Inferior parietal cortex (tissue), 1 donor: Measurements from ENCODE around the gene SLC38A8.

Source experiments
- DNase-seq: peaks from one replicate; pipeline ENCODE4 v3.0.0-alpha.2; 2016; ENCODE audit errors: extremely low spot score

The SLC38A8 gene

GRCh38 chr16:83969771-83970429 lies 72.7 kb downstream of the SLC38A8 start:
- no peak for DNase-seq

DNA sequence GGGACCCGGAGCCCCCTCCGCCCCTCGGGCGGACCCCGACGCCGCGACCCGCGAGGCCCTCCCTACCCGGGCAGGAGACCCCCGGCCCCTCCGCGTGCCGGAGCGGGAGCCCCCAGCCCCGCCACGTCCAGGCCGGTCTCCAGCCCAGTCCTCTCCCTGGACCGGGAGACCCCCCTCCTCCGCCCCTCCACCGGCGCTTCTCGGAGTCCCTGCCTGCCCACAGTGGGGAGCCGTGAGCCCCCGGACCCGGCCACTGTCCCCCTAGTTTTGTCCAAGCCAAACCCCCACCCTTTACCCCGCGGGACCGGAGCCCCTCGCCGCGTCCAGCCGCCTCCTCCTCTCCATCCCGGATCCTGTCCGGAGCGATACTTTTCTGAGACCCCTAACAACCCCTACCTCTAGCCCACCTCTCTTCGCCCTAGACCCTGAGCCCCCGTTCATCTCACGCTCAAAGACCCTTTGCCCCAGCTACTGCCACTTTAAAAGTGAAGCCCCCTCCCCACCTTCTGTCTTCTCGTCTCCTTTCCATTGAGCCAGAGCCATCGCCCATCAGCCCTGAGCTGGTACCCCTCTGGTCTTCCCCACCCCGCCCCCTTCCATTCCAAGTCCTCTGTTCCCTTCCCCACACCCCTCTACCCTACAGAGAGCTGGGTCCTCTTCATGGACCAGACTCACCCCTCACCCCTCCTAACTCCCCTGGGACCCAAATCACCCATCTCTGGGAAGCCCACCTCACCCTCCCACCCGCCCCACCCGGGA lies 73.5 kb downstream of the SLC38A8 start:
- DNase-seq, result no peak

DNA sequence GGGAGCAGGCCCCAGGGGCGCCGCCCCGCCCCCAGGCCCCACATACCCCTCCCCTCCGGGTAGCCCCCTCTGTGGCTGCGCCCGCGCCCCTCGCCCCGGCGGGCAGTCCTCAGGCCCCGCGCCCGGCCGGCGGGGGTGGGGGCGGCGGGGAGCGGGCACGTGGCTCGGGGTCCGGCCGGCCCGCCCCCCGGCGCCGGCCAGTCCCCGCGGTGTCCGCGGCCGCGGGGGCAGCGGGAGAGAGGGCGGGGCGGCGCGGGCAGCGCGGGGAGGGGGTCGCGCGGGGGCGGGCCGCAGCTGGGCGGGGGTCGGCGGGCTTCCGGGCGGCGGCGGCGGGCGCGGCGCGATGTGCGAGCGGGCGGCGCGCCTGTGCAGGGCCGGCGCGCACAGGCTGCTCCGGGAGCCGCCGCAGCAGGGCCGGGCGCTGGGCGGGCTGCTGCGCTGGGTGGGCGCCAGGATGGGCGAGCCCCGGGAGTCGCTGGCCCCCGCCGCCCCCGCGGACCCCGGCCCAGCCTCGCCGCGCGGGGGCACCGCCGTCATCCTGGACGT lies 74.2 kb downstream of the SLC38A8 start:
- DNase-seq, result no peak

DNA sequence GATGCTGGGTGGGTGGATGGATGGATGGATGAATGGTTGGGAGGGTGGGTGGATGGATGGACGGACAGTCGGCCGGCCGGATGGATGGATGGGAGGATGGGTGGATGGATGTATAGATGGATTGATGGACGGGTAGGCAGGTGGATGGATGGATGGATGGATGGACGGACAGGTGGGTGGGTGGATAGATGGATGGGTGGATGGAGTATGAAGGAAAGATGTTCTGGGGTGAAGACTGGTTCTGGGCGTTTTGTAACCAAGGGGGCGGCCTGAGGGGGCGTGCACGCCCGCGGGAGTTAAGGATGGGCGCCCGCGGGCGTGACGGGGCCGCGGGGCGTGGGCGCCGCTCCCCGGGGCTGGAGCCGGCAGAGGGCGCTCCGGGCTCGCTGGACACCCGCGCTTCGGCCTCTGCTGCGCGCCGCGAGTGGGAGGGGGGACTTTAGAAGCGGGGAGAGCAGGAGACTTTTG lies 74.7 kb downstream of the SLC38A8 start, which contains the start of gene NECAB2:
TSS of gene NECAB2 (plus strand) at position 407 of the 468 bp plus-strand sequence. CDS start 405 bp downstream, outside the sequence.
- DNase-seq, result no peak

DNA sequence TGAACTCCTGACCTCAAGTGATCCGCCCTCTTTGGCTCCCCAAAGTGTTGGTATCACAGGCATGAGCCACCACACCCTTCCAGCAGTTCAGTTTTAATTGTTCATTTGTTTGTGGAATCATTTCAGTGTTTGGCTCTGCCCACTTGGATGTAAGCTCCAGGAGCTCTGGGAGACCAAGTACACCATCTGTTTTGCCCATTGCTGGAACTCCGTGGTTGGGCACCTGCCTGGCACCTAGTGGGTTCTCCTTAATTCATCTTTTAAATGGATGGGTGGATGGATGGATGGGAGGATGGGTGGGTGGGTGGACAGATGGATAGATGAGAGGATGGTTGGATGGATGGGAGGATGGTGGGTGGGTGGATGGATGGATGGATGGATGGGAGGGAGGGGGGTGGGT lies 75.5 kb downstream of the SLC38A8 start:
- DNase-seq, result no peak

- no peak for DNase-seq
These were observed 76.4 kb downstream of the SLC38A8 start for GRCh38 chr16:83966153-83966696.

GRCh38 chr16:83965444-83966152 lies 77.0 kb downstream of the SLC38A8 start:
- DNase-seq, result no peak

GRCh38 chr16:83964684-83965443 lies 77.7 kb downstream of the SLC38A8 start:
- no peak for DNase-seq

GRCh38 chr16:83963277-83964119 lies 79.1 kb downstream of the SLC38A8 start:
- DNase-seq, result no peak

- no peak for DNase-seq
These were observed 81.0 kb downstream of the SLC38A8 start for GRCh38 chr16:83961591-83961990.

DNA sequence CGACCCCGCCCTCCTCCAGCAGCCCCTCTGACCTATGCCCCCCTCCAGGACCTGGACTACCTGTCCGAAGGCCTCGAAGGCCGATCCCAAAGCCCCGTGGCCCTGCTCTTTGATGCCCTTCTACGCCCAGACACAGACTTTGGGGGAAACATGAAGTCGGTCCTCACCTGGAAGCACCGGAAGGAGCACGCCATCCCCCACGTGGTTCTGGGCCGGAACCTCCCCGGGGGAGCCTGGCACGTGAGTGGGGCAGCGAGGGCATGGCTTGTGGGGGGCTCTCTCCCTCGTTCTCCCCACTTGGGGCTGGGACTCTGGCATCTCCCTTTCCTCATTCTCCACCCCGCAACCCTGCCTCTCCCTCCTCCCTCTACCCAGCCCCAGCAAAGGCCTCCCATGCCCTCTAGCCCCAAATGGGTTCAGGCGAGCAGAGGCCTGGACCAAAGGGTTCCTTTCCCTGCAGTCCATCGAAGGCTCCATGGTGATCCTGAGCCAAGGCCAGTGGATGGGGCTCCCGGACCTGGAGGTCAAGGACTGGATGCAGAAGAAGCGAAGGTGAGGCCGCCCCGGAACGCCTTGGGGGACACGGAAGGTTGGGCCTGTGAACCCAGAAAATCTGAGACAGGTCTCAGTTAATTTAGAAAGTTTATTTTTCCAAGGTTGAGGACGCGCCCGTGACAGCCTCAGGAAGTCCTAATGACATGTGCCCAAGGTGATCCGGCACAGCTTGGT lies 81.9 kb downstream of the SLC38A8 start:
- DNase-seq, result no peak
